GM12878 (cell line): ENCODE data around the gene BNIP2. TPM values are rescaled to one million over a fixed set of nuclear protein-coding genes. Genes with fewer than 3 reads are reported as not detected.
A peak's percentile ranks its signal among the peaks of the same experiment; 100 is the strongest.
"Not testable (repeated sequence)": the region's sequence is repeated elsewhere in the genome, so short reads cannot be mapped to it uniquely, and the experiment has no call there.

Source experiments
- ATAC-seq: fragments of 200-7000 bp; cut with Tn5 transposase; 3 replicates; pipeline ENCODE4 v1.9.1; 2020; ENCODE audit warnings: mild to moderate bottlenecking, moderate library complexity
- BruUV-seq: library from RNA; stranded (reverse); fragments of 400-500 nt; replicated peaks from 2 replicates; lab custom pipeline; 2021; lab: Mats Ljungman, UMichigan
- CTCF ChIA-PET: fragments of 300-600 bp; sonication (Branson Sonifier 250); formaldehyde crosslinking; extraction: SDS; loops from one replicate; lab custom pipeline; 2021; ENCODE audit warnings: inconsistent platforms; lab: Yijun Ruan, JAX
- POLR2A ChIA-PET: fragments of 350-600 bp; formaldehyde crosslinking; extraction: SDS; loops from one replicate; lab custom pipeline; 2021; ENCODE audit warnings: inconsistent platforms; lab: Charles Lee
- RAD21 ChIA-PET: fragments of 300-600 bp; sonication (Branson Sonifier 250); formaldehyde crosslinking; loops from one replicate; lab custom pipeline; 2023; ENCODE audit warnings: antibody characterized with exemption; ENCODE audit not compliant: unreplicated experiment; lab: Charles Lee
- SMC1A ChIA-PET: fragments of 300-600 bp; sonication (Branson Sonifier 250); formaldehyde crosslinking; loops from one replicate; lab custom pipeline; 2023; ENCODE audit not compliant: unreplicated experiment, uncharacterized antibody; lab: Charles Lee
- DNase-seq: peaks from one replicate; pipeline ENCODE4 v3.0.0-alpha.2; 2011; ENCODE audit warnings: low read depth, low spot score
- FAIRE-seq: peaks from 3 replicates; lab custom pipeline; 2011; peaks lifted over from hg19 to GRCh38; lab: Jason Lieb, UNC
- H2AFZ ChIP-seq: 2 replicates; pipeline ENCODE4 v1.6.0; 2011; ENCODE audit warnings: low read depth, low read length, control low read depth; ENCODE audit not compliant: control insufficient read depth
- H3K27ac ChIP-seq: 2 replicates; pipeline ENCODE4 v1.5.1; 2011; ENCODE audit warnings: control low read depth; ENCODE audit not compliant: control insufficient read depth, insufficient read depth
- H3K27me3 ChIP-seq, 2 experiments: replicated peaks in 1 of 2; 2 replicates each; pipeline versions ENCODE4 v1.6.0 to v1.6.1; 2011; ENCODE audit warnings: low read length in 1 of 2; ENCODE audit not compliant: control insufficient read depth in 2 of 2, insufficient read depth in 2 of 2
- H3K36me3 ChIP-seq, 2 experiments: 2 replicates each; pipeline ENCODE4 v1.5.1; 2011; ENCODE audit warnings: low read length in 1 of 2; ENCODE audit not compliant: control insufficient read depth in 2 of 2, insufficient read depth in 2 of 2
- H3K4me1 ChIP-seq: 2 replicates; pipeline ENCODE4 v1.6.1; 2011; ENCODE audit warnings: mild to moderate bottlenecking, low read length, moderate library complexity, mixed read lengths; ENCODE audit not compliant: control insufficient read depth, insufficient read depth
- H3K4me2 ChIP-seq: 2 replicates; pipeline ENCODE4 v1.6.0; 2011; ENCODE audit warnings: control low read depth; ENCODE audit not compliant: control insufficient read depth, insufficient read depth
- H3K4me3 ChIP-seq: fragments of 200-600 bp; sonication (generic); 2 replicates; pipeline ENCODE4 v1.5.1; 2016
- H3K79me2 ChIP-seq: 2 replicates; pipeline ENCODE4 v1.6.0; 2011; ENCODE audit warnings: low read length; ENCODE audit not compliant: control insufficient read depth, insufficient read depth
- H3K9ac ChIP-seq: 2 replicates; pipeline ENCODE4 v1.8.0; 2011; ENCODE audit warnings: low read length, control low read depth, mixed read lengths; ENCODE audit not compliant: control insufficient read depth, insufficient read depth
- H3K9me3 ChIP-seq: replicated peaks from 3 replicates; pipeline ENCODE4 v1.5.1; 2011; ENCODE audit warnings: mild to moderate bottlenecking, low read length; ENCODE audit not compliant: control insufficient read depth, insufficient read depth
- H4K20me1 ChIP-seq: 2 replicates; pipeline ENCODE4 v1.6.0; 2011; ENCODE audit not compliant: control insufficient read depth, insufficient read depth
- PKNOX1 ChIP-seq: fragments of 450-650 bp; IDR thresholded peaks from 2 replicates; pipeline ENCODE4 v1.6.1; 2016; ENCODE audit warnings: mild to moderate bottlenecking
- SMAD1 ChIP-seq: fragments of 450-650 bp; IDR thresholded peaks from 2 replicates; pipeline ENCODE4 v1.6.1; 2018; ENCODE audit warnings: mild to moderate bottlenecking, low read depth; ENCODE audit not compliant: partially characterized antibody
- SPI1 ChIP-seq: IDR thresholded peaks from 2 replicates; pipeline ENCODE4 v1.6.1; 2011; ENCODE audit warnings: low read depth, mild to moderate bottlenecking, low read length, moderate library complexity, borderline replicate concordance; ENCODE audit not compliant: insufficient read depth
- WGBS: methylation state at CpG from one replicate; pipeline ENCODE4 v1.1.6; 2016; ENCODE audit warnings: low lambda C conversion rate; ENCODE audit not compliant: insufficient replicate concordance, insufficient coverage; ENCODE audit errors: missing lambda C conversion rate; 5-methylcytosine and 5-hydroxymethylcytosine counted together
- in situ Hi-C: fragments of 300-500 bp; cut with MboI; formaldehyde crosslinking; loops from 9 replicates; pipeline ENCODE4 v1.14.3; 2018; ENCODE audit warnings: mixed read lengths
- intact Hi-C: fragments of 100-400 bp; cut with micrococcal nuclease; formaldehyde crosslinking; loops from one replicate; pipeline ENCODE4 v1.14.2; 2022; ENCODE audit not compliant: unreplicated experiment
- polyA plus RNA-seq, 11 experiments: library from polyadenylated mRNA; depleted of rRNA in 4 of 11; unstranded in 6 of 11; stranded (reverse) in 5 of 11; fragments of >200 nt; fragmentation: Nextera tagmentation in 4 of 11; fragmentation: Illumina TruSeq in 1 of 11; extraction: Ambion mirVana in 4 of 11; extraction: Trizol in 1 of 11; gene quantifications; 1 replicate in 1 of 11; 2 replicates in 10 of 11; pipeline versions ENCODE4 v1.2.1 to v1.2.3, GENCODE V29; 2011 to 2016; ENCODE audit warnings: inconsistent platforms in 2 of 11, missing spikeins in 2 of 11, low read depth in 1 of 11
- total RNA-seq, 4 experiments: library from RNA; depleted of rRNA in 3 of 4; stranded (reverse); fragments of >200 nt in 3 of 4; fragmentation: Illumina TruSeq in 1 of 4; extraction: Trizol in 1 of 4; gene quantifications; 2 replicates each; pipeline versions ENCODE4 v1.2.1 to v1.2.3, GENCODE V29; 2013 to 2021

Gene BNIP2
- total and polyA plus RNA-seq, 10 of the 15 experiments (the other 5 are each of a cell fraction or from before 2014, with no cell fraction given): 29.9 to 122 (median 67.7) TPM

GRCh38 chr15:59646277-59646676 is 42.8 kb downstream of the BNIP2 start (continued):
- TF ChIP-seq SMAD1: no peak

- H3K9ac ChIP-seq, H2AFZ ChIP-seq, H4K20me1 ChIP-seq, RAD21 ChIA-PET, POLR2A ChIA-PET, H3K27me3 ChIP-seq, H3K79me2 ChIP-seq, H3K4me2 ChIP-seq, FAIRE-seq, ATAC-seq, intact Hi-C loops, BruUV-seq, H3K4me3 ChIP-seq, H3K4me1 ChIP-seq, DNase-seq, H3K9me3 ChIP-seq, H3K27ac ChIP-seq, in situ Hi-C loops: not testable (repeated sequence)
- SMC1A ChIA-PET: interaction anchor here (0.5 to 1.9 kb wide), 5 partner anchors 8 to 393 kb away, joined by 3 to 6 read pairs (median 4); partner anchors contain the start of gene GTF2A2
- peaks cover 1 to 27% of the 10 kb centered on the region in 2 experiments for H3K36me3 ChIP-seq
- WGBS: 96% methylated on average over 8 of the region's 9 CpGs
- CTCF ChIA-PET: interaction anchor here (10.5 kb wide), 1 partner anchor 113 kb away, joined by 71 read pairs; no protein-coding TSS in a partner anchor
- peak; percentile 54; the same call in 1 of the 2 replicates for TF ChIP-seq PKNOX1
Measured at GRCh38 chr15:59645812-59646211, 43.3 kb downstream of the BNIP2 start.

- no peak overlapping the region for H3K4me2 ChIP-seq
- SMC1A ChIA-PET: interaction anchor here (0.9 to 1.9 kb wide), 4 partner anchors 9 to 112 kb away, joined by 3 to 6 read pairs (median 4); partner anchors contain the start of gene GTF2A2
- H3K4me1 ChIP-seq: no peaks in the 10 kb centered on the region
- in situ Hi-C loops: no loop called here
- TF ChIP-seq SPI1: no peak
- no peaks in the 10 kb centered on the region for H3K79me2 ChIP-seq
- H3K27ac ChIP-seq: no peak overlapping the region
- no TSS peak for BruUV-seq
- POLR2A ChIA-PET: no interaction called here
- DNase-seq: no peak
- no peaks in the 10 kb centered on the region for H4K20me1 ChIP-seq
- no peak overlapping the region for H2AFZ ChIP-seq
- WGBS: 73% methylated on average over 4 of the region's 4 CpGs
- no peak for ATAC-seq
- RAD21 ChIA-PET: no interaction called here
- no peak overlapping the region for H3K9ac ChIP-seq
- no peaks in the 10 kb centered on the region for H3K27me3 ChIP-seq
- no peak overlapping the region for H3K4me3 ChIP-seq
- CTCF ChIA-PET: interaction anchor here (1.1 to 10.5 kb wide), 4 partner anchors 9 to 112 kb away, joined by 3 to 71 read pairs (median 5); no protein-coding TSS in a partner anchor
- no peaks in the 10 kb centered on the region for H3K9me3 ChIP-seq
- intact Hi-C loops: no loop called here
- no peak for FAIRE-seq
- H3K36me3 ChIP-seq: peaks cover 1 to 30% of the 10 kb centered on the region in 2 experiments
Measured at GRCh38 chr15:59644756-59645155, 44.4 kb downstream of the BNIP2 start.
